Lung (tissue), 12 donors: Measurements from ENCODE around the gene PLXDC1. TPM values are rescaled to one million over a fixed set of nuclear protein-coding genes. Genes with fewer than 3 reads are reported as not detected.

ENCODE experiments used
- ATAC-seq: fragments of 200-7000 bp; cut with Tn5 transposase; one replicate; pipeline ENCODE4 v1.9.1; 2020; ENCODE audit warnings: moderate number of reproducible peaks; ENCODE audit not compliant: insufficient read depth, low FRiP score
- DNase-seq, 3 donors: peaks; one replicate each; pipeline ENCODE4 v3.0.0-alpha.2; 2013 to 2017
- H3K27ac ChIP-seq, 2 donors: one replicate each; pipeline ENCODE4 v1.5.1; 2013; ENCODE audit warnings: mild to moderate bottlenecking in 2 of 2, moderate library complexity in 2 of 2, control low read depth in 1 of 2, inconsistent platforms in 1 of 2, low read depth in 1 of 2, low read length in 1 of 2
- H3K27me3 ChIP-seq, 3 donors: one replicate each; pipeline ENCODE4 v1.5.1; 2013; ENCODE audit warnings: low read length in 2 of 3; ENCODE audit not compliant: control insufficient read depth in 3 of 3, insufficient read depth in 3 of 3
- H3K36me3 ChIP-seq, 4 donors: one replicate each; pipeline ENCODE4 v1.5.1; 2013; ENCODE audit warnings: low read length in 4 of 4, mild to moderate bottlenecking in 1 of 4, moderate library complexity in 1 of 4; ENCODE audit not compliant: control insufficient read depth in 4 of 4, insufficient read depth in 4 of 4
- H3K4me1 ChIP-seq, 5 donors: one replicate each; pipeline ENCODE4 v1.5.1; 2013; ENCODE audit warnings: low read length in 5 of 5, mild to moderate bottlenecking in 2 of 5, moderate library complexity in 1 of 5; ENCODE audit not compliant: control insufficient read depth in 5 of 5, insufficient read depth in 5 of 5
- H3K4me3 ChIP-seq: one replicate; pipeline ENCODE4 v1.5.1; 2013; ENCODE audit warnings: mild to moderate bottlenecking, control low read depth, moderate library complexity
- H3K9ac ChIP-seq, 2 donors: one replicate each; pipeline ENCODE4 v1.5.1; 2013; ENCODE audit warnings: low read length in 2 of 2, control low read depth in 1 of 2; ENCODE audit not compliant: insufficient read depth in 1 of 2
- H3K9me3 ChIP-seq, 4 donors: one replicate each; pipeline ENCODE4 v1.5.1; 2013; ENCODE audit warnings: low read length in 3 of 4, mild to moderate bottlenecking in 1 of 4, moderate library complexity in 1 of 4; ENCODE audit not compliant: control insufficient read depth in 4 of 4, insufficient read depth in 3 of 4
- CTCF ChIP-seq: IDR thresholded peaks from 2 replicates; pipeline ENCODE4 v1.5.1; 2012; ENCODE audit warnings: mild to moderate bottlenecking; ENCODE audit errors: control extremely low read depth, extremely low read depth
- WGBS, 2 donors: extraction: QIAGEN DNeasy Blood & Tissue Kit; methylation state at CpG; one replicate each; pipeline ENCODE4 v1.1.7; 2013; 5-methylcytosine and 5-hydroxymethylcytosine counted together
- polyA plus RNA-seq, 2 donors: library from polyadenylated mRNA; stranded (reverse); fragments of 200-250 nt; gene quantifications; one replicate each; pipeline ENCODE4 v1.2.1, GENCODE V29; 2013
- total RNA-seq, 2 donors: library from RNA; depleted of rRNA in 1 of 2; stranded (reverse); fragments of >200 nt in 1 of 2; gene quantifications; one replicate each; pipeline ENCODE4 v1.2.1, GENCODE V29; 2014 to 2021
- donor health status: control.
- donor health status: control.
- donor health status: Bipolar disorder and iron deficiency.
- donor health status: healthy.
- donor health status: DM: yes; HTN: yes; CAD: no.

PLXDC1 gene
- total and polyA plus RNA-seq, 4 donors = 1.7 to 7.3 (median 5.4) TPM

GRCh38 chr17:39141915-39142664 lies 9.3 kb downstream of the PLXDC1 start:
- Histone ChIP-seq H3K4me3 (no peak overlapping the region), H3K4me1 (peaks cover 0 to 7% (median 3%) of the 10 kb centered on the region in 5 donors), H3K27me3 (no peaks in the 10 kb centered on the region), H3K9me3 (no peaks in the 10 kb centered on the region), H3K27ac (no peak overlapping the region), H3K36me3 (no peaks in the 10 kb centered on the region), H3K9ac (no peak overlapping the region)
- DNase-seq (no peak), ATAC-seq (no peak)
- no peak for TF ChIP-seq CTCF
- WGBS, 2 donors = 84 to 88% methylated on average over 11 of the region's 11 CpGs

GRCh38 chr17:39141294-39141693 lies 10.1 kb downstream of the PLXDC1 start:
- ATAC-seq (no peak), DNase-seq (no peak)
- Histone ChIP-seq H3K27me3 (no peaks in the 10 kb centered on the region), H3K4me3 (no peak overlapping the region), H3K4me1 (peaks cover 0 to 7% (median 3%) of the 10 kb centered on the region in 5 donors), H3K9me3 (no peaks in the 10 kb centered on the region), H3K9ac (no peak overlapping the region), H3K36me3 (no peaks in the 10 kb centered on the region), H3K27ac (no peak overlapping the region)
- TF ChIP-seq CTCF = no peak
- WGBS, 2 donors = 97% methylated on average over 5 of the region's 5 CpGs

- no peaks in the 10 kb centered on the region for H3K36me3 ChIP-seq
- H3K9me3 ChIP-seq = no peaks in the 10 kb centered on the region
- H3K27ac ChIP-seq = no peak overlapping the region
- H3K4me1 ChIP-seq = peaks cover 0 to 7% (median 3%) of the 10 kb centered on the region in 5 donors
- DNase-seq (no peak), ATAC-seq (no peak)
- 94 to 96% methylated on average over 9 of the region's 9 CpGs for WGBS, 2 donors
- no peaks in the 10 kb centered on the region for H3K27me3 ChIP-seq
- no peak overlapping the region for H3K9ac ChIP-seq
- H3K4me3 ChIP-seq = no peak overlapping the region
- TF ChIP-seq CTCF = no peak
Measured at GRCh38 chr17:39139561-39139960, 11.9 kb downstream of the PLXDC1 start.

- ATAC-seq (no peak), DNase-seq (no peak)
- no peak for TF ChIP-seq CTCF
- no peaks in the 10 kb centered on the region for H3K9me3 ChIP-seq
- H3K9ac ChIP-seq = no peak overlapping the region
- peaks cover 0 to 7% (median 1%) of the 10 kb centered on the region in 5 donors for H3K4me1 ChIP-seq
- no peaks in the 10 kb centered on the region for H3K27me3 ChIP-seq
- H3K36me3 ChIP-seq = no peaks in the 10 kb centered on the region
- H3K27ac ChIP-seq = no peak overlapping the region
- H3K4me3 ChIP-seq = no peak overlapping the region
- WGBS, 2 donors = 86 to 94% methylated on average over 2 of the region's 2 CpGs
Measured at GRCh38 chr17:39139161-39139511, 12.3 kb downstream of the PLXDC1 start.
